Measurements from ENCODE around the gene ADORA2A. TPM values are rescaled to one million over a fixed set of nuclear protein-coding genes. Genes with fewer than 3 reads are reported as not detected.

ADORA2A gene
- 10 to 100 TPM; 45.1 to 45.2 TPM for total RNA-seq

GRCh38 chr22:24427500-24428164, at the start of gene ADORA2A:
TSS of gene ADORA2A (plus strand) at chr22:24427599. CDS start at chr22:24433405, 5,806 bp downstream.
- H3K27me3 Mint-ChIP-seq = no peaks in the 10 kb centered on the region
- H3K36me3 Mint-ChIP-seq = peaks cover 30% of the 10 kb centered on the region
- peaks cover 56% of the 10 kb centered on the region for H3K4me1 Mint-ChIP-seq
- peak; percentile 87 for DNase-seq
- peak within 1 kb of the TSS; percentile 94 for H3K27ac Mint-ChIP-seq
- H3K9me3 Mint-ChIP-seq = no peaks in the 10 kb centered on the region
- peak within 1 kb of the TSS; percentile 87 for H3K4me3 Mint-ChIP-seq

DNA sequence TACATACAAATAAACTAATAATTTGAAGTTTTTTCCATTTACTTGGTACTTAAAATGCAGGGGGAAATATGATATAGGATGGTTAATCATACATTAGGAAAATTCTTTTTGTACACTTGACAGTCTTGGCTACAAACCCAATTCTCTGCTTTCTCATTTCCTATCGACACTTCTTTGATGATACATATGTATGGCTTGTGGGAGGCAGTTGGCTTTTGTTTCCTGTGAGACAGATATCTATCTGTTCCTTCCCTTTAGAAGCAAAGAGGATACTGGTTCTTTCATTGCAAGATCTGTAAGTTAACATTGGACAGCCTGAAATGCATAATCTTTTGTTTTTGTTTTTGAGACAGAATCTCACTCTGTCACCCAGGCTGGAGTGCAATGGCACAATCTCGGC, 47.9 kb upstream of the ADORA2A start:
- no peak for DNase-seq
- no peak overlapping the region for H3K4me3 Mint-ChIP-seq
- H3K36me3 Mint-ChIP-seq = peaks cover 38% of the 10 kb centered on the region

GRCh38 chr22:24380220-24380904, 47.0 kb upstream of the ADORA2A start:
- Mint-ChIP-seq H3K4me1 (peaks cover 27% of the 10 kb centered on the region), H3K4me3 (no peak overlapping the region), H3K27me3 (no peaks in the 10 kb centered on the region), H3K9me3 (no peaks in the 10 kb centered on the region), H3K27ac (no peak overlapping the region), H3K36me3 (peaks cover 31% of the 10 kb centered on the region)
- no peak for DNase-seq

More for the DNA sequence above, 47.9 kb upstream of the ADORA2A start:
- H3K27ac Mint-ChIP-seq = no peak overlapping the region
- H3K4me1 Mint-ChIP-seq = peaks cover 27% of the 10 kb centered on the region
- H3K27me3 Mint-ChIP-seq = no peaks in the 10 kb centered on the region
- peaks cover 3% of the 10 kb centered on the region for H3K9me3 Mint-ChIP-seq

DNA sequence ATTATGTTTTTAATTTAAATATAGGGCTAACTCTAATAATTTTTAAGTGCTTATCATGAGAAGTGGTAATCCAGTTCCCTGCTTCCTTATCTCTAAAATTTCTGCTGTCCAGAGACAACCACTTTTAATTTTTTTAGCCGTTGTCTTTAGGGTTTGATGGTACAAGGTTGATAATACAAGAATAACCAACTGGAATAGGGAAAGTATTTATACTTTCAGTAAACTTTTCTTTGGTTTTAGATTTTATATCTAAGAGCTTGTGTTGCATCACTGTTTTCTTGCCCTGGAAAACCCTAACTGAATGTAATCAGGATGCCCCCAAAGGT, 46.5 kb upstream of the ADORA2A start:
- DNase-seq = no peak
- H3K27me3 Mint-ChIP-seq = no peaks in the 10 kb centered on the region
- peaks cover 27% of the 10 kb centered on the region for H3K4me1 Mint-ChIP-seq
- H3K4me3 Mint-ChIP-seq = no peak overlapping the region
- H3K9me3 Mint-ChIP-seq = no peaks in the 10 kb centered on the region
- no peak overlapping the region for H3K27ac Mint-ChIP-seq
- peaks cover 29% of the 10 kb centered on the region for H3K36me3 Mint-ChIP-seq

DNA sequence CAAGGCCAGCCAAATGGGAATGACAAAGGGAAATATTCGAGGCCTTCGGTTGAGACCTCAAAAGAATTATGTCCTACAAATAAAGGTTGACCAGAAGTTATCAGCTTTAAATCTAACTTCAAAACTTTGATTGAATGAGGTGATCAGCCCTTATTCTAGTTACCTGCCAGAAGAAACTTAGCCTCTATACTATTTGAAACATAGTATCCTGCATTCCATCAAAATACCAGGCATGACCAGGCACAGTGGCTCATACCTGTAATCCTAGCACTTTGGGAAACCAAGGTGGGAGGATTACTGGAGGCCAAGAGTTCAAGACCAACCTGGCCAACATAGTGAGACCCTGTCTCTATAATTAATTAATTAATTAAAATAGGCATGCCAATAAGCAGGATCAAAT, 44.3 kb upstream of the ADORA2A start:
- Mint-ChIP-seq H3K9me3 (no peaks in the 10 kb centered on the region), H3K27ac (no peak overlapping the region), H3K4me1 (peaks cover 20% of the 10 kb centered on the region), H3K36me3 (peaks cover 20% of the 10 kb centered on the region), H3K4me3 (no peak overlapping the region), H3K27me3 (no peaks in the 10 kb centered on the region)
- DNase-seq = no peak

DNA sequence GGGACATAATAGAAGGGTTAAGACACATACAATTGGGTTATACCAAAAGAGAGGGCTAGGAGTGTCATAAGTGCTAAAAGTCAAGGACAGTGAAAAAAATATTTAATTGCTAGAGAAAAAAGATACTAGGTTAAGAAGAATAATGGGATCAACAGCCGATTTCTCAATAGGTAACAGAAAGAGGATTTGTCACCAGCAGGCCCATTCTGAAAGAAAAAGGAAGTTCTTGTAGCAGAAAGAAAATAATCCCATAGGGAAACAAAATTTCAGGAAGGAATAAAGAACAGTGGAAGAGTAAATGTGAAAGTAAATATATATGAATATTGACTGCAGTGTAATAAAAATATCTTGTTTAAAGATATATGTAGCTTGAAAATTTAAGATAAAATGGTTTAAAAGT, 43.3 kb upstream of the ADORA2A start:
- H3K4me3 Mint-ChIP-seq = no peak overlapping the region
- H3K4me1 Mint-ChIP-seq = peaks cover 12% of the 10 kb centered on the region
- no peaks in the 10 kb centered on the region for H3K9me3 Mint-ChIP-seq
- no peak overlapping the region for H3K27ac Mint-ChIP-seq
- H3K27me3 Mint-ChIP-seq = no peaks in the 10 kb centered on the region
- peaks cover 22% of the 10 kb centered on the region for H3K36me3 Mint-ChIP-seq
- no peak for DNase-seq

GRCh38 chr22:24386937-24387471, 40.4 kb upstream of the ADORA2A start:
- Mint-ChIP-seq H3K27ac (no peak overlapping the region), H3K36me3 (peaks cover 16% of the 10 kb centered on the region), H3K27me3 (no peaks in the 10 kb centered on the region), H3K4me3 (no peak overlapping the region), H3K4me1 (peaks cover 13% of the 10 kb centered on the region), H3K9me3 (no peaks in the 10 kb centered on the region)
- no peak for DNase-seq

- no peak for DNase-seq
- H3K27me3 Mint-ChIP-seq = no peaks in the 10 kb centered on the region
- no peak overlapping the region for H3K4me3 Mint-ChIP-seq
- H3K36me3 Mint-ChIP-seq = peaks cover 16% of the 10 kb centered on the region
- H3K4me1 Mint-ChIP-seq = peaks cover 16% of the 10 kb centered on the region
- no peaks in the 10 kb centered on the region for H3K9me3 Mint-ChIP-seq
- H3K27ac Mint-ChIP-seq = no peak overlapping the region
Measured at GRCh38 chr22:24389680-24390079, 37.7 kb upstream of the ADORA2A start.

GRCh38 chr22:24390156-24390555, 37.2 kb upstream of the ADORA2A start:
- Mint-ChIP-seq H3K36me3 (peaks cover 18% of the 10 kb centered on the region), H3K4me3 (no peak overlapping the region), H3K27ac (no peak overlapping the region), H3K9me3 (no peaks in the 10 kb centered on the region), H3K27me3 (no peaks in the 10 kb centered on the region), H3K4me1 (peaks cover 16% of the 10 kb centered on the region)
- no peak for DNase-seq

- no peak overlapping the region for H3K4me3 Mint-ChIP-seq
- DNase-seq = no peak
- peaks cover 16% of the 10 kb centered on the region for H3K4me1 Mint-ChIP-seq
- no peaks in the 10 kb centered on the region for H3K27me3 Mint-ChIP-seq
- no peaks in the 10 kb centered on the region for H3K9me3 Mint-ChIP-seq
- peaks cover 16% of the 10 kb centered on the region for H3K36me3 Mint-ChIP-seq
- H3K27ac Mint-ChIP-seq = no peak overlapping the region
Measured at GRCh38 chr22:24390576-24390975, 36.8 kb upstream of the ADORA2A start.

- no peaks in the 10 kb centered on the region for H3K9me3 Mint-ChIP-seq
- no peak overlapping the region for H3K27ac Mint-ChIP-seq
- peaks cover 14% of the 10 kb centered on the region for H3K4me1 Mint-ChIP-seq
- H3K4me3 Mint-ChIP-seq = no peak overlapping the region
- H3K27me3 Mint-ChIP-seq = no peaks in the 10 kb centered on the region
- DNase-seq = no peak
- peaks cover 12% of the 10 kb centered on the region for H3K36me3 Mint-ChIP-seq
Measured at GRCh38 chr22:24391836-24392217, 35.6 kb upstream of the ADORA2A start.

DNA sequence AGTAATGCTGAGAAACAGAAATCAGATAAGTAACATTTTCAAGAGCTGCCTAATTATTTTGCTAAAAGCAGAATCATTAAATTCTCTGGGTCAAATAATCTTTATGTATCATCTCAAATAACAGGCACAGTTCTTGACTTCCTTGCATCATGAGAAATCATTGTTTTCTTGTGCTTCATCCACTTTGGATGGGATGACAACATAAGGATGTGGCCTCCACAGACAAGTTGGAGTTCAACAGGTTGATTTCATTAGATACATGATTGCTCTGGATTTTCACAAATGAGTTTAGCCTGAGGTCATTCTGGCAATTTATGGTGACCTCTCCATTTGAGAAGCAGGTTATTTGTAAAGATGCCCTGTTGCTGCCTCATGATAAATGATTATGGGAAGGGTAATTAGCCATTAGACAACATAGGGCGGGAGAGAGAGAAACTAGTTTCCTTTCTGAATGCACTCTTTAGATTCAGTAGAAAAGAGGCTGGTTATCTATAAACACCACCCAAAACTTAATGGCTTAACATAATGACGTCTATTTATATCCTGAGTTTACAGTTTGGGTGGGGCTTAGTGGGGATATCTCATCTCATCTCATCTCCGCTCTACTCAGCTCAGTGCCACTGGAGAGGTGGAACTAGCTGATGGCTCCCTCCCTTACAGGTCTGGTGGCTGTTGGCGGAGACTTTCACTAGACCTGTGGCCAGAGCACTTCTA, 35.0 kb upstream of the ADORA2A start:
- Mint-ChIP-seq H3K4me3 (no peak overlapping the region), H3K36me3 (peaks cover 8% of the 10 kb centered on the region), H3K4me1 (peaks cover 14% of the 10 kb centered on the region), H3K9me3 (no peaks in the 10 kb centered on the region), H3K27ac (no peak overlapping the region), H3K27me3 (no peaks in the 10 kb centered on the region)
- DNase-seq = no peak

DNA sequence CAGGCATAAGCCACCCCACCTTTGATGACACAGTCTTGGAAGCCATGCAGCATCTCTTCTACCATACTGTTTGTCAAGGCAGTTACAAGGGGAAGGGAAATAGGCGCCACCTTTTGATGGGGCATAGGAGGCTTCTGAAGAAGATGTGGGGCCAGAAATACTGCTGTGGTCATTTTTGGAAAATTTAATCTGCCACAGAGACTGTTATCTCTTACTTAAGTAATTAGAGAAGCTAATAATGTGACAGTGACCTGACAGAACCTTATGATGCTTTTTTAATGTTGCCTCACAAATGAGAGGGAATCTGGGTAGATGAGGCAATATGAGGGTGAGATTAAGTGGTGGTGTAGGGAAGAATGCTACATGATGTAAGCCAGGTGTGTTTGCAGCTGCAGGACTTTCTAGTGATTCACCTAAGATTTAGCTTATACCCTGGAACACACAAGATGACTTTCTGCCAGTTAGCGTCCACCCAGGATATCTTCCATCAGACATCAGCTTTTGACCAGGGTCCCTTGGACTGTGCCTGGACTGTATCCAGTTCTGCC, 34.3 kb upstream of the ADORA2A start:
- Mint-ChIP-seq H3K4me3 (no peak overlapping the region), H3K27ac (no peak overlapping the region), H3K36me3 (peaks cover 8% of the 10 kb centered on the region), H3K9me3 (no peaks in the 10 kb centered on the region), H3K27me3 (no peaks in the 10 kb centered on the region), H3K4me1 (peaks cover 16% of the 10 kb centered on the region)
- DNase-seq = no peak

- Mint-ChIP-seq H3K27me3 (no peaks in the 10 kb centered on the region), H3K4me3 (no peak overlapping the region), H3K4me1 (peaks cover 18% of the 10 kb centered on the region), H3K9me3 (no peaks in the 10 kb centered on the region), H3K36me3 (peaks cover 10% of the 10 kb centered on the region), H3K27ac (no peak overlapping the region)
- DNase-seq = no peak
Measured at GRCh38 chr22:24393848-24394247, 33.6 kb upstream of the ADORA2A start.

GRCh38 chr22:24394254-24394653, 33.1 kb upstream of the ADORA2A start:
- H3K27ac Mint-ChIP-seq = no peak overlapping the region
- H3K4me1 Mint-ChIP-seq = peaks cover 18% of the 10 kb centered on the region
- H3K36me3 Mint-ChIP-seq = peaks cover 10% of the 10 kb centered on the region
- H3K4me3 Mint-ChIP-seq = no peak overlapping the region
- no peak for DNase-seq
- H3K27me3 Mint-ChIP-seq = no peaks in the 10 kb centered on the region
- no peaks in the 10 kb centered on the region for H3K9me3 Mint-ChIP-seq

Data from activated naive CD8-positive, alpha-beta T cell treated with anti-CD3 and anti-CD28 coated beads for 36 hours (primary cell).